Thoracic aorta endothelial cell (primary cell): ENCODE measurements around the gene SPSB4. TPM values are rescaled to one million over a fixed set of nuclear protein-coding genes. Genes with fewer than 3 reads are reported as not detected.

Source experiments
- total RNA-seq: library from RNA; depleted of rRNA; stranded (reverse); fragments of >200 nt; gene quantifications from 2 replicates; pipeline ENCODE4 v1.2.3, GENCODE V29; 2012

The SPSB4 gene
- under 0.01 TPM in 1 of 2 replicates, not detected in the other for total RNA-seq

DNA sequence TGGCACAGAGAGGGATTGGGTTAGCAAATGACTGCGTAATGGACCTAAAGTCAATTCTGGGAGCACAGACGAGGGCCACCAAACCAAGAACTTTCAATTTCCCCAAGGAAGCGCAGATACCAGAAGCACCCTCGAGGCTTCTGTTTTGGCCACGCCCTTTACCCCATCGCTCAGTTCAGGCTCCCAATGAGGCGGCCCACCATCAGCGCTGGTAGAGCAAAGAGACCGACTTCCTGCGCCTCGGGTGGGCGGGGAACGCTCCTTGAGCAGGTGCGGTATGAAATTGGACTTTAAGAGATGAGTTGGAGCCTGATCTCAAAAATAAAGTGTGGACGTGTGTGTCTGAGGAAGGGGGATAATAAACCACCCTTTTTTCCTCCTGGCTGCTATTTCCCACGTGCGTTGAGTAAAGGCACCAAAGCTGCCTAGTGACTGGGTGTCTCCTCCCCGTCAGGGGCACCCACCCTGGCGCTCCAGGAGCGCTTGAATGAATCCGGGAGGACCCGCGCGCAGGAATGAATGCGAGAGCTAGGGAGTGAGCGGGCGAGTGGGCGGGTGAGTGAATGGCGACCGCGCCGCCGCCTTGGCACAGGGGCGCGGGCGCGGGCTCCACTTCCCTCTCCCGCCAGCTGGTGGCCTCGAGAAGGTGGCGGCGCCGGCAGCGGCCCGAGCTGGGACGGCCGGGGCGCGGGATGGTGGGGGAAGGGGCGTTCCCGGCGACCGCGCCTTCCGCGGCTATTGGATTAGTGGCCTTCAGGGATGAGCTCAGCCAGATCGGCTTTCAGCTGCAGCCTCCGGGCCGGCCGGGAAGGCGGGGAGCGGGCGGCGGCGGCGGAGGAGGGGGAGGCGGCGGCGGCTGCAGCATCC is at the start of gene SPSB4:
SPSB4 (plus strand) TSS at position 772 of the 867 bp plus-strand sequence. CDS start 14,758 bp downstream, outside the sequence.

Other genes starting within 250 kb of the SPSB4 start
- 78.1 and 89.6 TPM in 2 replicates for gene SLC25A36, start 109.5 kb upstream of the SPSB4 start, total RNA-seq
- 2.5 and 4.5 TPM in 2 replicates for gene PXYLP1, start 180.5 kb downstream of the SPSB4 start, total RNA-seq